HG03521 (cell line): ENCODE results near the gene NCAPG2.
A peak's percentile ranks its signal among the peaks of the same experiment; 100 is the strongest.
"Not testable (repeated sequence)": the region's sequence is repeated elsewhere in the genome, so short reads cannot be mapped to it uniquely, and the experiment has no call there.

Experiments
- ATAC-seq: cut with Tn5 transposase; IDR thresholded peaks from one replicate; pipeline ENCODE4 v1.9.1; 2021; ENCODE audit warnings: mild to moderate bottlenecking, moderate library complexity; ENCODE audit not compliant: unreplicated experiment

Gene NCAPG2

GRCh38 chr7:158682456-158682855 is 22.1 kb downstream of the NCAPG2 start:
- ATAC-seq, result no peak

- no peak for ATAC-seq
Observed at GRCh38 chr7:158680754-158681153, 23.9 kb downstream of the NCAPG2 start.

GRCh38 chr7:158676906-158677305 is 27.7 kb downstream of the NCAPG2 start:
- no peak for ATAC-seq

GRCh38 chr7:158676171-158676840 is 28.3 kb downstream of the NCAPG2 start:
- no peak for ATAC-seq

- no peak for ATAC-seq
Observed at GRCh38 chr7:158672975-158673374, 31.6 kb downstream of the NCAPG2 start.

- not testable (repeated sequence) for ATAC-seq
Observed at GRCh38 chr7:158668086-158668485, 36.5 kb downstream of the NCAPG2 start.

GRCh38 chr7:158666966-158667678 is 37.5 kb downstream of the NCAPG2 start:
- not testable (repeated sequence) for ATAC-seq

GRCh38 chr7:158666401-158666800 is 38.2 kb downstream of the NCAPG2 start:
- no peak for ATAC-seq

GRCh38 chr7:158664406-158664805 is 40.2 kb downstream of the NCAPG2 start:
- ATAC-seq, result no peak

- no peak for ATAC-seq
Observed at GRCh38 chr7:158663428-158663741, 41.2 kb downstream of the NCAPG2 start.

- no peak for ATAC-seq
Observed at GRCh38 chr7:158662610-158663427, 41.8 kb downstream of the NCAPG2 start.

GRCh38 chr7:158658475-158658874 is 46.1 kb downstream of the NCAPG2 start:
- no peak for ATAC-seq

- peak; percentile 38 for ATAC-seq
Observed at GRCh38 chr7:158657189-158657746, 47.3 kb downstream of the NCAPG2 start.

GRCh38 chr7:158655931-158656441 is 48.6 kb downstream of the NCAPG2 start:
- ATAC-seq, result peak; percentile 92

- no peak for ATAC-seq
Observed at GRCh38 chr7:158655507-158655906, 49.1 kb downstream of the NCAPG2 start.

GRCh38 chr7:158651968-158652565 is 52.5 kb downstream of the NCAPG2 start:
- ATAC-seq, result no peak

- no peak for ATAC-seq
Observed at GRCh38 chr7:158650821-158651225, 53.8 kb downstream of the NCAPG2 start.

- ATAC-seq, result no peak
Observed at GRCh38 chr7:158649279-158649678, 55.3 kb downstream of the NCAPG2 start.

GRCh38 chr7:158648787-158649186 is 55.8 kb downstream of the NCAPG2 start:
- ATAC-seq, result no peak

- no peak for ATAC-seq
Observed at GRCh38 chr7:158648168-158648567, 56.4 kb downstream of the NCAPG2 start.

GRCh38 chr7:158647475-158647792 is 57.2 kb downstream of the NCAPG2 start:
- no peak for ATAC-seq
